A549 (cell line): Measurements from ENCODE around the gene SLC34A1. TPM values are rescaled to one million over a fixed set of nuclear protein-coding genes. Genes with fewer than 3 reads are reported as not detected.

ENCODE experiments used
- ATAC-seq, 2 experiments: fragments of 200-7000 bp in 1 of 2; fragments of >200 bp in 1 of 2; cut with Nextera tagmentation in 1 of 2; cut with Tn5 transposase in 1 of 2; 3 replicates each; pipeline versions ENCODE4 v1.8.0 to v1.9.1; 2018 to 2020; ENCODE audit warnings: mild to moderate bottlenecking in 1 of 2, moderate library complexity in 1 of 2
- CTCF ChIA-PET: fragments of 300-600 bp; sonication (Branson Sonifier 250); formaldehyde crosslinking; extraction: SDS; loops from one replicate; lab custom pipeline; 2021; ENCODE audit warnings: antibody characterized with exemption, inconsistent platforms; lab: Yijun Ruan, JAX
- POLR2A ChIA-PET: fragments of 350-600 bp; formaldehyde crosslinking; extraction: SDS; loops from one replicate; lab custom pipeline; 2021; ENCODE audit warnings: antibody characterized with exemption, inconsistent platforms; lab: Yijun Ruan, JAX
- DNase-seq, 2 experiments: peaks; one replicate each; pipeline versions ENCODE4 v3.0.0 to v3.0.0-alpha.2; 2011 to 2016; ENCODE audit warnings: low read depth in 1 of 2, low spot score in 1 of 2
- FAIRE-seq: peaks from 2 replicates; lab custom pipeline; 2011; peaks lifted over from hg19 to GRCh38; lab: Jason Lieb, UNC
- H3K27ac ChIP-seq, 2 experiments: fragments of >200 bp; sonication (Bioruptor Twin); formaldehyde crosslinking; 3 replicates each; pipeline ENCODE4 v1.5.1; 2016 to 2017
- H3K4me1 ChIP-seq: fragments of >200 bp; sonication (Bioruptor Twin); formaldehyde crosslinking; 3 replicates; pipeline ENCODE4 v1.6.1; 2016
- H3K4me2 ChIP-seq: fragments of >200 bp; sonication (Bioruptor Twin); formaldehyde crosslinking; 3 replicates; pipeline ENCODE4 v1.6.1; 2016
- H3K4me3 ChIP-seq: fragments of >200 bp; sonication (Bioruptor Twin); formaldehyde crosslinking; 3 replicates; pipeline ENCODE4 v1.5.1; 2016
- H3K9me3 ChIP-seq: fragments of >200 bp; sonication (Bioruptor Twin); formaldehyde crosslinking; 3 replicates; pipeline ENCODE4 v1.6.1; 2016
- BCL3 ChIP-seq: fragments of >200 bp; sonication (Bioruptor Twin); formaldehyde crosslinking; IDR thresholded peaks from 3 replicates; pipeline ENCODE4 v1.6.1; 2016
- BHLHE40 ChIP-seq: IDR thresholded peaks from 2 replicates; pipeline ENCODE4 v1.6.1; 2012; ENCODE audit warnings: low read depth, low read length, inconsistent platforms
- CBX2 ChIP-seq: fragments of 200-600 bp; sonication (generic); IDR thresholded peaks from 2 replicates; pipeline ENCODE4 v1.6.1; 2016; ENCODE audit warnings: low read depth, mild to moderate bottlenecking, borderline replicate concordance
- CBX8 ChIP-seq: fragments of 200-600 bp; sonication (generic); IDR thresholded peaks from 2 replicates; pipeline ENCODE4 v1.6.1; 2016
- CEBPB ChIP-seq, 2 experiments: fragments of >200 bp in 1 of 2; sonication (Bioruptor Twin) in 1 of 2; formaldehyde crosslinking in 1 of 2; IDR thresholded peaks; 2 replicates each; pipeline ENCODE4 v1.6.1; 2012 to 2016
- CHD2 ChIP-seq: fragments of 150-350 bp; IDR thresholded peaks from 2 replicates; pipeline ENCODE4 v1.6.1; 2014; ENCODE audit warnings: low read length; ENCODE audit not compliant: partially characterized antibody
- CTCF ChIP-seq: fragments of >200 bp; sonication (Bioruptor Twin); formaldehyde crosslinking; IDR thresholded peaks from 3 replicates; pipeline ENCODE4 v1.5.1; 2016
- EHF ChIP-seq: fragments of 250-450 bp; sonication (Bioruptor Pico); IDR thresholded peaks from 2 replicates; pipeline ENCODE4 v1.5.0; 2020; ENCODE audit warnings: mild to moderate bottlenecking
- EHMT2 ChIP-seq: fragments of 200-600 bp; sonication (generic); IDR thresholded peaks from 2 replicates; pipeline ENCODE4 v1.6.1; 2016; ENCODE audit warnings: antibody characterized with exemption, low read depth, mild to moderate bottlenecking, moderate library complexity
- ELK1 ChIP-seq: fragments of 150-350 bp; IDR thresholded peaks from 2 replicates; pipeline ENCODE4 v1.6.1; 2014; ENCODE audit warnings: low read depth, mild to moderate bottlenecking, low read length
- FOSB ChIP-seq: fragments of 250-450 bp; sonication (Bioruptor Pico); IDR thresholded peaks from 2 replicates; pipeline ENCODE4 v1.5.0; 2020; ENCODE audit warnings: mild to moderate bottlenecking, moderate library complexity
- FOSL2 ChIP-seq, 2 experiments: fragments of 450-650 bp in 1 of 2; fragments of >200 bp in 1 of 2; sonication (Bioruptor Twin) in 1 of 2; formaldehyde crosslinking; IDR thresholded peaks; 2 replicates each; pipeline versions ENCODE4 v1.5.0 to v1.6.1; 2016 to 2020; ENCODE audit warnings: mild to moderate bottlenecking in 1 of 2, moderate library complexity in 1 of 2
- FOXS1 ChIP-seq: fragments of 250-450 bp; sonication (Bioruptor Pico); IDR thresholded peaks from 2 replicates; pipeline ENCODE4 v1.5.0; 2020; ENCODE audit warnings: mild to moderate bottlenecking, moderate library complexity
- GATA3 ChIP-seq: IDR thresholded peaks from 2 replicates; pipeline ENCODE4 v1.6.1; 2012; ENCODE audit warnings: borderline replicate concordance
- HDAC2 ChIP-seq: fragments of 200-600 bp; sonication (generic); IDR thresholded peaks from 2 replicates; pipeline ENCODE4 v1.6.1; 2016
- HOXA7 ChIP-seq: fragments of 250-450 bp; sonication (Bioruptor Pico); IDR thresholded peaks from 2 replicates; pipeline ENCODE4 v1.5.0; 2020; ENCODE audit warnings: mild to moderate bottlenecking, moderate library complexity
- HOXB5 ChIP-seq: fragments of 250-450 bp; sonication (Bioruptor Pico); IDR thresholded peaks from 2 replicates; pipeline ENCODE4 v1.5.0; 2020; ENCODE audit warnings: mild to moderate bottlenecking, moderate library complexity
- JUN ChIP-seq, 2 experiments: fragments of >200 bp; sonication (Bioruptor Twin); formaldehyde crosslinking; IDR thresholded peaks; 2 replicates in 1 of 2; 3 replicates in 1 of 2; pipeline ENCODE4 v1.6.1; 2016 to 2017
- NFE2L2 ChIP-seq: fragments of 150-350 bp; conservative IDR thresholded peaks from 2 replicates; pipeline ENCODE4 v1.6.1; 2014; ENCODE audit warnings: low read length
- POLR2A ChIP-seq: IDR thresholded peaks from 2 replicates; pipeline ENCODE4 v1.6.1; 2012; ENCODE audit warnings: mild to moderate bottlenecking, low read length
- RAD21 ChIP-seq, 2 experiments: fragments of >200 bp in 1 of 2; sonication (Bioruptor Twin) in 1 of 2; formaldehyde crosslinking in 1 of 2; IDR thresholded peaks in 1 of 2; conservative IDR thresholded peaks in 1 of 2; 2 replicates in 1 of 2; 3 replicates in 1 of 2; pipeline ENCODE4 v1.6.1; 2012 to 2018; ENCODE audit warnings: inconsistent platforms in 1 of 2
- SMC3 ChIP-seq: fragments of >200 bp; sonication (Bioruptor Twin); formaldehyde crosslinking; IDR thresholded peaks from 3 replicates; pipeline ENCODE4 v1.6.1; 2018; ENCODE audit warnings: inconsistent platforms
- TFCP2L1 ChIP-seq: fragments of 250-450 bp; sonication (Bioruptor Pico); IDR thresholded peaks from 2 replicates; pipeline ENCODE4 v1.5.0; 2021; ENCODE audit warnings: mild to moderate bottlenecking
- ZC3H11A ChIP-seq: fragments of 450-650 bp; IDR thresholded peaks from 2 replicates; pipeline ENCODE4 v1.6.1; 2014; ENCODE audit warnings: antibody characterized with exemption, mild to moderate bottlenecking
- ZSCAN20 ChIP-seq: fragments of 250-450 bp; sonication (Bioruptor Pico); IDR thresholded peaks from 2 replicates; pipeline ENCODE4 v1.8.0; 2022; ENCODE audit warnings: mild to moderate bottlenecking, moderate library complexity
- WGBS: methylation state at CpG from one replicate; pipeline ENCODE4 v1.1.6; 2017; ENCODE audit errors: missing lambda C conversion rate; 5-methylcytosine and 5-hydroxymethylcytosine counted together
- polyA plus RNA-seq, 4 experiments: library from polyadenylated mRNA; depleted of rRNA in 3 of 4; stranded (reverse); fragments of >200 nt; fragmentation: RNase III in 1 of 4; extraction: RNeasy Plus Mini Kit Qiagen cat#74134 plus additional on column Dnase treatment in 1 of 4; gene quantifications; 2 replicates in 3 of 4; 3 replicates in 1 of 4; pipeline ENCODE4 v1.2.3, GENCODE V29; 2011 to 2017
- TF ChIP-seq, protein P1 (sequence below): fragments of 250-450 bp; sonication (Bioruptor Pico); IDR thresholded peaks from 2 replicates; pipeline ENCODE4 v1.5.0; 2020; ENCODE audit warnings: low read depth, mild to moderate bottlenecking, moderate library complexity
- TF ChIP-seq, protein P2 (sequence below): IDR thresholded peaks from 2 replicates; pipeline ENCODE4 v1.6.1; 2012; ENCODE audit warnings: low read depth, borderline replicate concordance
- TF ChIP-seq, protein P3 (sequence below): fragments of 450-650 bp; IDR thresholded peaks from 2 replicates; pipeline ENCODE4 v1.6.1; 2014; ENCODE audit warnings: antibody characterized with exemption

Gene SLC34A1
- polyA plus RNA-seq, 2 of the 4 experiments (the other 2 are of a cell fraction), result 0.03 TPM; not detected in 1

DNA sequence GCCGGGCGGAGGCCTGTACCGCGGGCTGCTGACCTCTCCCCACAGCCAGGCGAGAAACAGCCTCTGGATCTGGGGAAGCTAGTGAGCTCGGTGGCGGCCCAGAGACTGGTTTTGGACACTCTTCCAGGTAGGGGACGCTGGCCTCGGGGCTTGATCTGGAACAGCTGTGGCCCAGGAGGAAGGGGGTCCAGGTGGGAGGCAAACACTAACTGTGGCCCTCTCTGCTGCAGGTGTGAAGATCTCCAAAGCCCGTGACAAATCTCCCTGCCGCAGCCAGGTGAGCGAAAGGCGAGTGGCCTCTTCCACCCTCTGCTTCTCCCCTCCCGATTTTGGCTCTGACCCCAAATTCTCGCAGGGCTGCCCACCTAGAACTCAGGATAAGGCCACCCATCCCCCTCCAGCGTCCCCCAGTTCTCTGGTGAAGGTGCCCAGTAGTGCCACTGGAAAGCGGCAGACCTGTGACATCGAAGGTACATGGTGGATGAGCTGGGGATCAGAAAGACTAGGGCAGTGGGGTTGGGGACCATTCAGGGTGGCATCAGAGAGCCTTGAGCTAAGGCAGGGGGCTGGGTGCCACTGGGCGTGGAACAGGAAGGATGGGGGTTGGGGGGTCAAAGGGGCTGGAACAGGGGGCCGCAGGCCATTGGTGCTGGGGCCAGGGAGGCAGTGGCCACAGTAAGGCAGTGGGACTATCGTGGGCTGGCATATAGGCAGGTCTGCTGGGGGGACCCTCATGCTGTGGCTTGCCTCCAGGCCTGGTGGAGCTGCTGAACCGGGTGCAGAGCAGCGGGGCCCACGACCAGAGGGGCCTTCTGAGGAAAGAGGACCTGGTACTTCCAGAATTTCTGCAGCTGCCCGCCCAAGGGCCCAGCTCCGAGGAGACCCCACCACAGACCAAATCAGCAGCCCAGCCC, 12.9 kb upstream of the SLC34A1 start:
- DNase-seq (no peak), ATAC-seq (no peak), FAIRE-seq (no peak)
- Histone ChIP-seq H3K27ac (peak overlapping the region; percentile 69 to 89), H3K4me3 (peak overlapping the region; percentile 48), H3K4me2 (peak overlapping the region; percentile 100), H3K9me3 (no peaks in the 10 kb centered on the region)
- CTCF ChIA-PET, result interaction anchor here (0.6 to 33.9 kb wide), 18 partner anchors 11 to 258 kb away, joined by 3 to 1107 read pairs (median 7); partner anchors contain the start of genes F12, GRK6, LMAN2 and PFN3
- POLR2A ChIA-PET, result interaction anchor here (0.6 to 1.5 kb wide), 8 partner anchors 10 to 55 kb away, joined by 4 to 12 read pairs (median 4); partner anchors contain the start of gene LMAN2
- WGBS, result 52% methylated on average over 18 of the region's 26 CpGs
- TF ChIP-seq POLR2A (peak; percentile 20; the same call in 1 of the 2 replicates), BHLHE40 (no peak), ZSCAN20 (no peak), NFE2L2 (no peak), SMC3 (no peak), GATA3 (no peak), JUN (IDR thresholded peaks at IDR 0.05) (0 out of 5 replicates have a peak, but pooled peaks of 1 of the 2 experiments have one; percentile 24), ZC3H11A (no peak), EHMT2 (no peak), BCL3 (no peak), RAD21 (conservative IDR thresholded peaks at IDR 0.05 in 1 of 2, IDR thresholded peaks at IDR 0.05 in 1 of 2) (0 out of 5 replicates have a peak, but pooled peaks of 1 of the 2 experiments have one; percentile 33)
- TF ChIP-seq, protein P1, sequence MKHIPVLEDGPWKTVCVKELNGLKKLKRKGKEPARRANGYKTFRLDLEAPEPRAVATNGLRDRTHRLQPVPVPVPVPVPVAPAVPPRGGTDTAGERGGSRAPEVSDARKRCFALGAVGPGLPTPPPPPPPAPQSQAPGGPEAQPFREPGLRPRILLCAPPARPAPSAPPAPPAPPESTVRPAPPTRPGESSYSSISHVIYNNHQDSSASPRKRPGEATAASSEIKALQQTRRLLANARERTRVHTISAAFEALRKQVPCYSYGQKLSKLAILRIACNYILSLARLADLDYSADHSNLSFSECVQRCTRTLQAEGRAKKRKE (CRISPR knock-in tag), result no peak
- TF ChIP-seq, all 56 proteins: peak for 3
- peaks cover 17% of the 10 kb centered on the region; the same call in 2 of the 3 replicates for H3K4me1 ChIP-seq

DNA sequence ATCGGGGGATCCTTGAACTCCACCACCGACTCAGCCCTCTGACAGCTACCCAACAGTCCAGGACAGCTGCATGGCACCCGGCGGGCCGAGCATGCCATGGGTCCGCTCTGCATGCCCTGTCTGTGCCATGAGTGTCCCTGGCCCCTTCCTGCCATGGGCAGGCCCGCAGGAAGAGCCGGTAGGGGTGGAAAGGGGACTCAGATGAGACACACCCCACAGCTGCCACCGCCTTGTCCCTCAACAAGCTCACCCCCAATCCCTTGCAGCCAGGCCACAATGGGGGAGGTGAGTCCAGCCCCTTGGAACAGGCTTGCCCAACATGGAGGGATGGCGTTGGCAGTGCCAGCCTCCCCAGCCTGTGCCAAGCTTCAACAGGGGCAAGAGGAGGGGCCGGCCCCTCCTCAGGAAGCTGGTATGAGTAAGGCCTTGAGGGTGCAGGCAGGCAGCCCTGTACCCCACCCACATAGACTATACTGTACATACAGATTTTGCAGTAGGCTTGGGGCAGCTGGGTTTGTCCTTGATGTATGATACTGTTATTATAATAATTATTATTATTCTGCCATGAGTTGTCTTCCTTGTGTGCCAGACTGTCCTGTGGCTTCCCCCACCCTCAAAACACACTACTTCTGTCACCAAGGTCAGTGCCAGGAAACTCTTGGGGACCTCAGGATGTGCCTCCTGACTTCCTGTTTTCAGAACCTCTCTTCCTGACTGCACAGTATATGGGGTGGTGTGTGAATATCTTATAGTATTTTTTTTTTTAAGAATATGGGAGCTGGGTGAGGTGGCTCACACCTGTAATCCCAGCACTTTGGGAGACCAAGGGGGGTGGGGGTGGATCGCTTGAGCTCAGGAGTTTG, 12.0 kb upstream of the SLC34A1 start:
- Histone ChIP-seq H3K4me1 (peaks cover 17% of the 10 kb centered on the region; the same call in 2 of the 3 replicates), H3K4me3 (no peak overlapping the region), H3K27ac (peak overlapping the region in 1 of 2 experiments; percentile 89; a peak in 2 of 6 replicates), H3K9me3 (no peaks in the 10 kb centered on the region), H3K4me2 (peak overlapping the region; percentile 100)
- ChIA-PET POLR2A (no interaction called here), CTCF (interaction anchor here (0.6 to 33.9 kb wide), 10 partner anchors 13 to 261 kb away, joined by 3 to 1107 read pairs (median 6); partner anchors contain the start of genes F12, LMAN2, PFN3 and SLC34A1)
- FAIRE-seq (no peak), DNase-seq (no peak), ATAC-seq (no peak)
- 78% methylated on average over 10 of the region's 12 CpGs for WGBS
- TF ChIP-seq POLR2A, result no peak
- TF ChIP-seq FOSB (CRISPR knock-in tag), result no peak
- TF ChIP-seq, protein P2, sequence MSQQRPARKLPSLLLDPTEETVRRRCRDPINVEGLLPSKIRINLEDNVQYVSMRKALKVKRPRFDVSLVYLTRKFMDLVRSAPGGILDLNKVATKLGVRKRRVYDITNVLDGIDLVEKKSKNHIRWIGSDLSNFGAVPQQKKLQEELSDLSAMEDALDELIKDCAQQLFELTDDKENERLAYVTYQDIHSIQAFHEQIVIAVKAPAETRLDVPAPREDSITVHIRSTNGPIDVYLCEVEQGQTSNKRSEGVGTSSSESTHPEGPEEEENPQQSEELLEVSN, result no peak
- TF ChIP-seq EHMT2, result no peak
- TF ChIP-seq FOSL2 (IDR thresholded peaks at IDR 0.05), result no peak
- TF ChIP-seq FOSL2 (CRISPR knock-in tag; IDR thresholded peaks at IDR 0.05), result no peak
- TF ChIP-seq ELK1, result no peak
- TF ChIP-seq CHD2, result no peak
- TF ChIP-seq HOXB5, result no peak
- TF ChIP-seq, protein P3, sequence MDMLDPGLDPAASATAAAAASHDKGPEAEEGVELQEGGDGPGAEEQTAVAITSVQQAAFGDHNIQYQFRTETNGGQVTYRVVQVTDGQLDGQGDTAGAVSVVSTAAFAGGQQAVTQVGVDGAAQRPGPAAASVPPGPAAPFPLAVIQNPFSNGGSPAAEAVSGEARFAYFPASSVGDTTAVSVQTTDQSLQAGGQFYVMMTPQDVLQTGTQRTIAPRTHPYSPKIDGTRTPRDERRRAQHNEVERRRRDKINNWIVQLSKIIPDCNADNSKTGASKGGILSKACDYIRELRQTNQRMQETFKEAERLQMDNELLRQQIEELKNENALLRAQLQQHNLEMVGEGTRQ, result no peak
- no peak for TF ChIP-seq HOXA7 (CRISPR knock-in tag)
- TF ChIP-seq CTCF, result no peak
- no peak for TF ChIP-seq TFCP2L1 (CRISPR knock-in tag)
- no peak for TF ChIP-seq FOXS1 (CRISPR knock-in tag)
- TF ChIP-seq CBX2, result no peak
- no peak for TF ChIP-seq EHF (CRISPR knock-in tag)
- TF ChIP-seq CEBPB (IDR thresholded peaks at IDR 0.05), result no peak
- TF ChIP-seq CBX8, result no peak
- TF ChIP-seq HDAC2, result no peak
